UCSD-AML1 (cell line): ENCODE measurements around the gene EPHA6.
"Not testable (repeated sequence)": the region's sequence is repeated elsewhere in the genome, so short reads cannot be mapped to it uniquely, and the experiment has no call there.

Experiments used
- DNase-seq: peaks from one replicate; lab custom pipeline; 2025; ENCODE audit not compliant: unreplicated experiment; lab: John Stamatoyannopoulos, UW

EPHA6 gene

DNA sequence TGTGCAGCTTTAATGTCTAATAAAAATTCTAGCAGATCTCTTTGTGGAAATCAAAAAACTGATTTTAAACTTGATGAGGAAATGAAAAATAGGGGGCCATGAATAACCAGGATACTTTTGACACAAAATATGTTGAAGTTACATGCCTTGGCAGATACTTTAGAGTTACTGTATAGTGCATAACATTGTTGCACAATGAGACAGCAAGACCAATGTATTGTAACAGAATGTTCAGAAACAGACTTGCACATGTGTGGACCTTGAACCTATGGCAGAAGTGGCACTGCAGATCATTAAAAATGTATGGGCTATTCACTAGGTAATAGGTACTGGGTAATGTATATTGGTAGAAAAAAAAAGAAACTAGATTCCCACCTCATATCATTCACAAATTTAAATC, 607.2 kb downstream of the EPHA6 start:
- no peak for DNase-seq

DNA sequence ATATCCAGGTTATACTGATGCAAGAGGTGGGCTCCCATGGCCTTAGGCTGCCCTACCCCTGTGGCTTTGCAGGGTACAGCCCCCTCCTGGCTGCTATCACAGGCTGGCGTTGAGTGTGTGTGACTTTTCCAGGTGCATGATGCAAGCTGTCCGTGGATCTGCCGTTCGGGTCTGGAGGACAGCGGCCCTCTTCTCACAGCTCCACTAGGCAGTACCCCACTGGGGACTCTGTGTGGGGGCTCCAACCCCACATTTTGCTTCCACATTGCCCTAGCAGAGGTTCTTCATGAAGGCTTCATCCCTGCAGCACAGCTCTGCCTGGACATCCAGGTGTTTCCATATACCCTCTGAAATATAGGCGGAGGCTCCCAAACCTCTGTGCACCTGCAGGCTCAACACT, 610.6 kb downstream of the EPHA6 start:
- no peak for DNase-seq

DNA sequence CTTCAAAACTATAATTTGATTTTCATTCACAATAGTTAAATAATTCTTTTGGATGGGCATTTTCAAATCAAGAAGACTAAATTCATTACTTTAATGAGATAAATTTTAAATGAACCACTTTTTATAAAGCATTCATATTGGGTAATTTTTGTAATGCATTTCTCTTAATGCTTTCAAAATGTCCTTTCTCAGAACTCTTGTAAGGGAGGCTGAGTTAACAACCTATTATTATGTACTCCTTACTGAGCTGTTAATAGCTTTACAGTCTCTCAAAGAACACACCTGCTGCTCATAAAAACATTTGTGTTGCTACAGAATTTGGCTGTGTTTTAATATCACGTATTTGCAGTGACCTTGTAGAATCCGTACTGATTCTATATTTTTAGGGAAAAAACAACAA, 616.2 kb downstream of the EPHA6 start:
- no peak for DNase-seq

DNA sequence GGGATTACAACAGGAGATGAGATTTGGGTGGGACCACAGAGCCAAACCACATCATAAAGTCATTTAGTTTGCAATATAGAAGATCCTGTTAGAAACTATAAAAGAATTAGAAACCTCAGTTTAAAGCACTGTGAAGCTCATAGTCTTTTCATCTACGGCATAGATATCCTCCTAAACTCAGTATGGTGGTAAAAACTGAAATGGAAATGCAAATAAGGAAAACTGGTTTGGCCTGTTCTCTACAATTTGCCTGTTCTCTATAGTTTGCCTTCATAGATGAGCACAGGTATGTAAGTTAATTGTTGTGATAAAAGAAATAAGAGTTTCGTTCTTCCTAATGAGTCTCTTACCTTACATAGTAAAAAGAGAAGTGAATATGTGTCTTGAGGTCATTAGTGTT, 618.5 kb downstream of the EPHA6 start:
- DNase-seq, result no peak

GRCh38 chr3:97438131-97438530, 623.7 kb downstream of the EPHA6 start:
- DNase-seq, result no peak

GRCh38 chr3:97439373-97439772, 625.0 kb downstream of the EPHA6 start:
- no peak for DNase-seq

DNA sequence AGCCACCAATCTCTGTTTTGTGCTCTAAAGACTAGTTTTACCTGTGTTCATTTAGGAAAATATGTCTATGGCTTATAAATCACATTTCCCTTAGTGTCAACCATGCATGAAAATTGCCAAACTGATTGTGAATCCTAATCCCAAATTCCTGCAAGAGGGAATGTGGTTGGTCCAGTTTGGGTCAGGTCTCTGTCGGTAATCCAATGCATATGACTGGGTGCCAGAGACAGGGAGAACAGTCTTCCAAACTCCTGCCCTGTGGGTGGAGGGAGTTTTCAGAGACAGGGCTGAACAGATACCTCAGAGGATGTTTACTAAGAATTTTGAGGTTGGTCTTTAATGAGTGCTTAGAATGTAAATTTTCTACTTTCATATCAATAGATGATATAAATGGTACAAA, 649.6 kb downstream of the EPHA6 start:
- DNase-seq, result no peak

- no peak for DNase-seq
Measured at GRCh38 chr3:97470481-97470880, 656.1 kb downstream of the EPHA6 start.

DNA sequence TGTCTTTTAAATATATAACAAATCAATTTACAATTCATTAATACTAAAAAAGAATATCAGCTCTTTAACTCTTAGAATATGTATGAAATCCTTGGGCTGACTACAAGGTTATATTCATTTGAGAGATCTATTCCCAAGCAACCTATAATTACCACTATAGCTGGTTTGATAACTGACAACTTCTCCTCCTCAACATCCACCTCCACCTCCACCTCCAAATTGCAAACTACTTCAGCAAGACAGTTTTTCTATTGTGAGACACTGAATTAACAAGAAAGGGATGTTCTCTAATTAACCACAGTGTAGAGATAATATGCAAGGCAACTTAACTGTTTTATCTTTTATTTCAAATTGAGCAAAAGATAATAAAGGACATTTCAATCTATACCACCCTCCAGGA, 665.3 kb downstream of the EPHA6 start:
- DNase-seq, result no peak

GRCh38 chr3:97480696-97481289, 666.4 kb downstream of the EPHA6 start:
- DNase-seq, result not testable (repeated sequence)

- DNase-seq, result no peak
Measured at GRCh38 chr3:97481416-97481815, 667.0 kb downstream of the EPHA6 start.

DNA sequence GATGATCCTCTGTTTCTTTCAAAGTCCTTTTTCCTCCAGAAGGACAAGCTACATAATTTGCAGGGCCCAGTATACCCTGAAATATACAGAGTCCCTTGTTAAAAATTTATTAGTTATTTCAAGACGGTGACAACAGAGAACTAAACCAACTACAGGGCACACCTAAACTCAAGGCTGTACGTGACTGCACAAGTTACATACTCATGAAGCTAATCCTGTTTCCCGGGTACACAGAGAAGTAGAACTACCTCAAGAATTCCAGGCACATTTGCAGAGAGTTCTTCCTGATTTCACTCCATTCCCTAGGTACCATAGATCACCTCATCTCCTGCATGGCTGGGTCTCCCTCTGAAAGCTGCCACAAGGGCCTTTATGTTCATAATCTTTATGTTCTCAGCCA, 670.8 kb downstream of the EPHA6 start:
- DNase-seq, result no peak

GRCh38 chr3:97487587-97487986, 673.2 kb downstream of the EPHA6 start:
- no peak for DNase-seq

GRCh38 chr3:97488741-97489140, 674.3 kb downstream of the EPHA6 start:
- DNase-seq, result no peak

- DNase-seq, result no peak
Measured at GRCh38 chr3:97495896-97496295, 681.5 kb downstream of the EPHA6 start.

GRCh38 chr3:97497138-97497537, 682.7 kb downstream of the EPHA6 start:
- DNase-seq, result no peak

DNA sequence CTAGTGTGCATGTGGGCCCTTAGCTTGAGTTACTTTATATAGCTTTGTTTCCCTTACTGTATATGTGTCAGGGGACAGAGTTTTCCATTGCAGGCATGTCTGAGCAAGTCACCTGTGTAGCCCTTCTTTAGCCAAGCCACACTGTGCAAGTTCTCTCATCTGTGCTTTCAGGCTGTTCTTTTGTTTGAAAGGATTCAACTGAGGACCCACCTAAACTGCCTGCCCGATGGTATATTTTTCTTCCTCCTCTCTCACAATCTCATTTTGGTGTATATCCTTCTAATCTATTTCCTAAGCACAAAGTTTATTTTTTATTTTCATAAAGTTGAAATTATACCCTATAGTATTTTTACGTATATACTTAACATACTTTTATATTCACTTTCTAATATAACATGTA, 690.1 kb downstream of the EPHA6 start:
- DNase-seq, result no peak

DNA sequence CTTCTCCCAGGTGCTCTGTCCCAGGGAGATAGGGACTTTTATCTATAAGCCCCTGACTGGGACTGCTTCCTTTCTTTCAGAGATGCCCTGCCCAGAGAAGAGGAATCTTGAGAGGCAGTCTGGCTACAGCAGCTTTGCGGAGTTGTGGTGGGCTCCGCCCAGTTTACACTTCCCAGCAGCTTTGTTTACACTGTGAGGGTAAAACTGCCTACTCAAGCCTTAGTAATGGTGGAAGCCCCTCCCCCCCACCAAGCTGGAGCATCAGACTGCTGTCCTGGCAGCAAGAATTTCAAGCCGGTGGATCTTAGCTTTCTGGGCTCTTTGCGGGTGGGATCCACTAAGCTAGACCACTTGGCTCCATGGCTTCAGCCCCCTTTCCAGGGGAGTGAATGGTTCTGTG, 696.4 kb downstream of the EPHA6 start:
- no peak for DNase-seq

- DNase-seq, result no peak
Measured at GRCh38 chr3:97515076-97515475, 700.7 kb downstream of the EPHA6 start.

DNA sequence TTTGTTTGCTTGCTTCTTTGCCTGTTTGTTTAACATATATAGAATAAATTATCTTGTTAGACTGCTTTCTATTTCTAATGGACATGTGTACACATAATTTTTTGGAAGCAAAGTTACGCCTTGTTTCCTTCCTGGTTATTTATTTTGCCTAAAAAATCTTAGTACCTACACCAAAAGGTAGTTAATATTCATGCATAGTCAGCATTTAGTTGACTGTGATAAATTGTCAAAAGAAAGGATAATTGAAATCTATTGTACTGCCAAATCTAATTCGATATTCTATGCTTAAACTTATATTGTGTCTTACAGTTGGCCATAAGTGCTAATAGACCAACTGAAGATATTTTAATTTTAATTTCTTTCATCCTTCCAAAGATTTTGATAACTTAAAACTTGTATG, 716.3 kb downstream of the EPHA6 start:
- no peak for DNase-seq

DNA sequence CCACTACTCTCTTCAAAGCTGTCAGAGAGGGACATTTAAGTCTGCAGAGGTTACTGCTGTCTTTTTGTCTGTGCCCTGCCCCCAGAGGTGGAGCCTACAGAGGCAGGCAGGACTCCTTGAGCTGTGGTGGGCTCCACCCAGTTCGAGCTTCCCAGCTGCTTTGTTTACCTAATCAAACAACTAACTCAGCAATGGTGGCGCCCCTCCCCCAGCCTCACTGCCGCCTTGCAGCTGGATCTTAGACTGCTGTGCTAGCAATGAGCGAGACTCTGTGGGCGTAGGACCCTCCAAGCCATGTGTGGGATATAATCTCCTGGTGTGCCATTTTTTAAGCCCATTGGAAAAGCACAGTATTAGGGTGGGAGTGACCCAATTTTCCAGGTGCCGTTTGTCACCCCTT, 733.2 kb downstream of the EPHA6 start:
- not testable (repeated sequence) for DNase-seq

DNA sequence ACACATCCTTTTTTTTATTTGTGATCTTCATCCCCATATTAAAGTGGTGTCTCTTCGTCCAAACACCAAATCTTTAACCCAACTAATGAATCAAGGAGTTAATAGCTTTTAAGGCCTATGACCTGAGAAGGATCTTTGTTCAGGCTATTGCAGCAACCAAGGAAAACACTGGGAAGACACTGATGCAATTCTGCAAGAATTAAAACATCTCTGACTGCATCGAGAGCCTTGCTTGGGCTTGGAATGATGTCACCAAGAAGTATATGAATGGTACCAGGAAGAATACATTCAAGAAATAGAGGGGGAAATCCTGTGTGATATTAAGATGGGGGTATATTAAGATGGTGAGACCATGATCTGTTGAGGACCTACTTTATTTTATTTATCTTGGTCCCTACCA, 736.0 kb downstream of the EPHA6 start:
- no peak for DNase-seq

- no peak for DNase-seq
Measured at GRCh38 chr3:97552186-97552585, 737.8 kb downstream of the EPHA6 start.

GRCh38 chr3:97575742-97576141, 761.3 kb downstream of the EPHA6 start:
- DNase-seq, result no peak
